ENCODE measurements around the gene EXOC4.
"Not testable (repeated sequence)": the region's sequence is repeated elsewhere in the genome, so short reads cannot be mapped to it uniquely, and the experiment has no call there.

EXOC4 gene

DNA sequence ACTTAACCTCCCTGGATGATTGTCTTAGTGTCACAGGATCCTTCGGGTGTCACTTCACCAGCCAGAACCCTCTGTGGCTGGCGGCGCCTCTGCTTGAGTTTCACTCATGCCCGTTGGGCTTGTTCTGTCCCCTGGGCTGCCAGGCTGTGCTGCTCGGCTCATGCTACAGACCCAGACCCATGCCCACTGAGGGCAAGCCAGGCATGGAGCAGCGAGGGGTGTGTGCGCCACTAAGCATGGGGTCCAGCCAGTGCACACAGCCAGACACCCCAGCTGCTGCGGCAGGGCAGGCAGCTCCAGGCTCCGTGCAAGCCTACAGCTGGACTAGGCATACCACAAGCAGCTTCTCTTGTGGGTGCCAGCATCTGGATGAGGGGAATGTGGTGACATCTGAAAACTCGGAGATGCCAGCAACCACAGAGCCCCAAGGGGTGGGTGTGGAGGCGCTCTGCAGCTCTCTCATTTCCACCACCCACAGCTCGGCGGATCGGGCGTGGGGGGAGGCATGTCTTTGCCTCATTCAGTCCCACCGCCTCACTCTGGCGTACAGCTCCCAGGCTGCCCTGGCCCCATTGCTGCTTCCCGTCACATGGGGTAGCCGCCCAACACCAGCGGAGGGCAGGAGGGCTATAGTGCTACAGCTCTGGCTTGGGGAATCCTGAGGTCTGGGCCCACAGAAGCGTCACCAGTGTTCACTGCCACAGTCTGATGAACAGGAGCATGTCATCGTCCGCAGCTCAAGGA is 604.7 kb downstream of the EXOC4 start:
- DNase-seq = no peak

DNA sequence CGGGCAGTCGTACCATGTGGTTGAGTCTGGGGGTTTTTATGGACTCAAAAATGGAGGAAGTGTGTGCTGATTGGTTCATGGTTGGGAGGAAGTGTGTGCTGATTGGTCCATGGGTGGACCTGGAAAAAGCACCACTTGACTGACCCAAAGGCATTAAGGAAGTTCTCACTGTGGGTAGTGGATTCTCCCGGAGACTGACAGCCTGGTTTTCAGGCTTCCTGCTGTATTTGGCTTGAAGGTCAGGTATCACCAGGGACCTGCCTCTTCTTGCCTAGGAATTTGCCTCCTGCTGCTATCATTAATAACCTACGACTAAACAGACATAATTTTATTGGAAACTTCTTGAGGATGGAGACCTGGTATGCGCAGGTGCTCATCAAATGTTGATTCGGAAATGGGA is 605.4 kb downstream of the EXOC4 start:
- DNase-seq = no peak

DNA sequence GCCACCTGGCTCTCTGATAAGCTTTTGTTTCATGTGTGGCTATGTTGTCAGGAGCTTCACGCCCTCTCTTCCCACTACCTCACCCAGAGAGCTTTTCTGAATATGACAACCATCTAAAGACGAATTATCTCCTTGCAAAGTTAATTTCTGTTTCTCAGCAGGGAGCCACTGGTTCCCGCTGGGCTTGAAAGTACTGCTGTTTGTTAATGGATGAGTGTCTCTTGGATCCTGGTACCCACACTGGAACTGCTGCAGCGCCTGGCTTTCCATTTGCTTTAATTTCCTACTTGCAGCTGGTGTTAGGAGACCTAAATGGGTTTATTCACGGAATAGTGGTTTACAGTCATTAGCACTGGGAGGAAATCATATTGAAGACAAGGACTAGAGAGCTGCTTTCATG is 606.4 kb downstream of the EXOC4 start:
- no peak for DNase-seq

DNA sequence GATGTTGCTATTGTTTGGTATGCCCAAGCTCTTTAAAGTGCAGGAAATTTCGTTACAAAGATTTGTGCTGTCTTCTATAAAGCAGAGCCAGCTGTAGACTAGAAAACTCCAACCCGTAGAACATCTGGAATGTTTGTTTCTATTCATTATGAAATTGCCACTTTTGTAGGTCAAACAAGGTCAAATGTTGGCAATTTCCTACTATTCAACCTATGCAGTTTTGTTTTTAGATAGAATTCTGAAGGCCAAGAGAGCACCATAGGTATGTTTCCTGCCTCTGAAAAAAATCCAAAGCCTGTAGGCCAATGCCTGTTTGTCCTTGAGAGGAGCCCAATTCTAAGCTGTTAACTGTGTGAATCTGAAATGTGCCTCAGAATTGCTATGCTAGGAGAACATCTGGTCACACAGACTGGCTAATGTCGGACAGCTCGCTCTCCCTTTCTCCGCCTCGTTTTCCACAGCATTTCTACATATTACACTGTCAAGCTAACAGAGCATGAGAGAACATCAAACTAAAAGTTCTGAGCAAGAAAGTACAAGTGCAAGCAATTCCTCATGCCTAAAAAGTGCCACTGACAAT is 607.1 kb downstream of the EXOC4 start:
- DNase-seq = no peak

DNA sequence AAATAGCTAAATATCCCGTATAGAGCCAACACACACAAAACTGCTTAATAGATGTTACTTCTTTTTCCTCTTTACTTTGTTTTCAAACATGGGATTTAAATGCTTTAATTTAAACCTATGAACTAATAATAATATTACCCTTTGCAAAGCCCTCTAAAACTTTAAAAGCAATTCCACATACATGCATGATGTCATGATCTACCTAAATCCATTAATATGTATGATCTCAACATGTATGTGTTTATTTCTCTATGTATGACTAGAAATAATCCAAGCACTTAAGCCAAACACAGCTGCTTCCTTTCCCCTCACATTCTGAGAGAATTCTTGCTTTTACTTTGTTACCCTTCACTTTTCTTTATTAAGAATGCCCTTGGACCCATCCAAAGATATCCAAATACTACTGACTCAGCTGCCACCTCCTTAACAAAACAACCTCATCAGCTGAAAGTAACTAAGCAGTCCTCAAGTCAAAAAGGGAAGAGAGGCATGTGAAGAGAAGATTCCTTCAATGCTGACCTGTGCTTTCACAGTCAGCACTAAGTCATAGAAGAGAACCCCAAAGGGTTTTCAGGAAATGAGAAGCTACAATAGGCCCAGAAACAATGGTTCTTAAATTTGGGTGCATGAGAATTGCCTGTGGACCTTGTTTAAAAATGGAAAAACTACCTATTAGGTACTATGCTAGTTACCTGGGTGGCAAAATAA is 607.9 kb downstream of the EXOC4 start:
- no peak for DNase-seq

DNA sequence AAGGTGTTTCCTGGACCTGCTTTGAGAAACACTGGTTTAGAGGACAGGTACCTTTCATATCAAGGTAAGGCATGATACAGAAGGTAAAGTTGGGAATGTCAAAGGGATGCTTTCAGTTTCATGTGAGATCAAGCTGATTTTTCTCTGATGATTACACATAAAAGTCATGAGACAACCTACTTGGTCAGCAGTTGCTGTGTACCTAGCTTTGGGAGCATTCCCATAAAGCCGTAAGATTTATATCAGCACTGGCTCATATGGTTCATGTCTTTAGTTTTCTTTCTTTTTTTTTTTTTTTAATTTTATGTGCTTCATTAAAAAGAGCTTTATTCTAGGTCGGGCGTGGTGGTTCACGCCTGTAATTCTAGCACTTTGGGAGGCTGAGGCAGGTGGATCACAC is 609.0 kb downstream of the EXOC4 start:
- DNase-seq = no peak

DNA sequence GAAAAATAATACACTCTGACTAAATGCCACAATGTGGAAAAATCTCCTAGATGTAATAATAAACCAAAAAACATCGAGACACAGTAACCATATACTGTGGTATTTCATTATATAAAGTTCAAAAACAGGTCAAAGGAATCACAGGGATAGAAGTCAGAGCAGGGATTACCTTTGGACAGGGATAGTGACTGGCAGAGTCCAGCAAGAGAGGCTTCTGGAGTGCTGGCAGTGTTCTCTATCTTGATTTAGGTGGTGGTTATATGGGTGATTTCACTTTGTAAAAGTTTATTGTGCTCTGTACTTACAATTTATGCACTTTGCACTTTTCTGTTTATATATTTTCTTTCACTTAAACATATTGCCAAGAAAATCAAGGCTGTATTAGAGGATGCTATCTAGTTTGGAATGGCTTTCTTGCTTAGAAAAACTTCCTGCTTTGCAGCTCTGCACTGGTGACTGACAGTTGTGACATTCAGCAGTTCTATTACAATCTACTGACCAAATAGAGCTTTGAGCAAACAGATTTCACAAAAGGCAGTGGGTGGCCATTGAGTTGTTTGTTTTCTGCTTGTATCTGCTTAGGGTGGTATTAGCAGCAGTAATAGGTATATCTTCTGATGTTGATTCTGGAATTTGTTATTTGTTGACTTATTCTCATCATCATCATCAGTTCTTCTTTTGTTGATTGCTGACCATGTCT is 610.6 kb downstream of the EXOC4 start:
- DNase-seq = no peak

DNA sequence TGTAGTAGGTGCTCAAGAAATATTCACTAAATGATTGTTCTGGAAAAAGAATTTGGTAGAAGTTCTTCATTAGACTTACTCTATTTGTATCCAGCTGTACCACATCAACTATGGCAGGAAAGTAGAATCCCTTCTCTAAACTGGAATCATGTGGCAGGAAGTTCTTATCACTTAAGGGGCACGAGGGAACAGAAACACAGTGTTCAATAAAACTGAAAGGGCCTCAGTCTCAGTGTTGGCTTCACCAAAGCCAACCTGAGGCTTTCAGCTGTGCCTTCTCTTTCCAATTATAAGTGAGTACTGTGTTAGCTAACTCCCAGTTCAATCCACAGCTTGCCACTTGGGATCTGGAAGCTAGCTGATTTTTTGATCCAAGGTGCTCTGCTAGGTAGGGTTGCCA is 616.7 kb downstream of the EXOC4 start:
- DNase-seq = no peak

DNA sequence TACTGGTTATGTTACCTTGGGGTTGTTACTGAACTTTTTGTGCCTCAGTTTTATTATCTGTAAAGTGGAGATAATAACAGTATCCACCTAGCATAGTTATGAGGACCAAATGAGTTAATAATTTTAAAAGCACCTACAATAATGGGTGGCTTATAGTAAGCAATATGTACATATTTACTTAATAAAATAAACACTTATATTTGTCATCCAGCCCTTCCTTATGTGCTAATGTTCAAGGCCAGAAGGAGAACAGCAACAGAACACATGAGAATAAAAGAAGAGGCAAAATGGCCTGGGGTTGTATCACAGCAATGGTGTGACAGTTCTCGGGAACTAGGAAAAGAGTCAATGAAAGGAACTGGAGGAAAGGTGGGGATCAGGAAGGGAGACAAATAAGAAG is 618.9 kb downstream of the EXOC4 start:
- no peak for DNase-seq

DNA sequence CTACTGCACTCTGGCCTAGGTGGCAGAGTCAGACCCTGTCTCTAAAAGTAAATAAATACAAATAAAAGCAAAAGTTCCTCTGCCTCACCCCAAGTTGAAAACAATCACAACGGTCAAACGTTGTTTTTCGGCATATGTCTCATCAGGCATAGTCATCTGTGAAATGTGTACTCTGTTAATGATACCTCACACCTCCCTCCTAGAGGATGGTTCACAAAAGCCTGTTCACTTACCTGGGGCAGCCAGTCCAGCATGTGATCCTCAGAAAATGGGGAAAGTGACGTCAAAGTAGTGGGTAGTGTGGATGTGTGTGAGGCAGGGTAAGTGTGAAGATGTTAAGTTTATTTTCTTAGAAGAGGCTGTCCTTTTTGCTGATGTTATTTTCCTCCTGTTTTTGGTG is 620.3 kb downstream of the EXOC4 start:
- DNase-seq = no peak

DNA sequence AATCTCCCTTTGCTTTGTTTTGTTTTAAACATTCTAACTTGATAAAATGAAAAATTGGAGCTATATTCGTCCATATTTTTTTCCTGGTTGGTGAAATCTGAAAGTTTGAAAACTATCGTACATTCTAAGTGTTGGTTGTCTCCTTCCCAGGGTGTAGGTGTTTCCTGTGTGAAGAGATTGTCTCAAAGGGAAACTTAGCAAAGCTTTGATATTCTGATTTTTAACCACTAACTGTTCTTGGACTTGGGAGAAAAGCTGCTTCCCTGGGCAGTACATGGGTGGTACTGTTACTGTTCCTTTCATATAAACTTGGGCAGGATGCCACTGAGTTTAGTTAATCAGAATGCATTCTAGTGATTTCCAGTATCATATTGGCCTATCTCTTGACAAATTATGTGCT is 620.8 kb downstream of the EXOC4 start:
- DNase-seq = no peak

DNA sequence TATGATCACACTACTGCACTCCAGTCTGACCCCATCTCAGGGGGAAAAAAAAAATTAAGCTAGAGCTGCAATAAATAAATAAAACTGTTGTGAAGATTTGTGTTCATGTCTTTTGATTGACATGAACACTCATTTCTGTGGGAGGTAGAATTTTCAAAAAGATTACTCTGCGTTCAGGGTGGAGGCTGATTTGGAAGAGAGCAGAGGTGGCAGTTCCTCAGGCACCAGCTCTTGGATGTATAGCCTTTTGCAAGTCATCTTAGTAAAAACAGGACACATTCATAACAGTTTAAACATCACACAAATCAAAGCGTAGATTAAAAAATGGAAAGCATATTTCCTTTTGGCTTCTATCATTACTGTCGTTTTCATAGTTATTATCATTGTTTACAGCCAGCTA is 630.7 kb downstream of the EXOC4 start:
- no peak for DNase-seq

DNA sequence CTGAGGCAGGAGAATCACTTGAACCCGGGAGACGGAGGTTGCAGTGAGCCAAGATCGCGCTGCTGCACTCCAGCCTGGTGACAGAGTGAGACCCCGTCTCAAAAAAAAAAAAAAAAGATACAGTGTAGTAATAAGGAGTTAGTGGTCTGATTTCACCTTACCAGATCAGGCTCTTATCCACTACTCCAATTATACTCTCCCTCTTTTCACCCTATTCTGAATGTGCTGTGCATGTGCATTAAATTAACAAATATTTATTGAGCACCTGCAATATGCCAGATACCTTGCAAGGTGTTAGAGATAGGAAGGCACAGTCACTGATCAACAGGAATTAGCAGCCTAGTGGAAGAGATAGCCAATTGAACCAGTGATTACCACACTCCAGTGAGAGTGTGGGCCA is 632.3 kb downstream of the EXOC4 start:
- no peak for DNase-seq

DNA sequence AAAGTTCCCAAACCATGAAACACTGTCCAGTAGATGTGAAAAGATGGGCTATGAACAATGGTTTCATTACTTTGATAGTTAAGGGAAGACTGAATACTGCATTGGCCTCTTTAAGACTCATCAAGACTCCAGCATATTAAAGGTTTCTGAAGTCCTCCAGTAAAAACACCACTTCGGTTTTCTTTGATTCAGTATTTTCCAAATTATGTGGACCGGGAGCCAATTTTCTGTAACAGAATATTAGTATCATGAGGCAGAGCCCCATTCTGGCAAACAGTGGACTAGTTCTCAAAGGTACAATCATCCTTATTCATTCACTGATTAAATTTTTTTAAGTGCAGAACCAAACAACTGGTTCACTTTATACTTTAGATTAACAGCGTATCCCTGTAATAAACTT is 633.2 kb downstream of the EXOC4 start:
- DNase-seq = no peak

DNA sequence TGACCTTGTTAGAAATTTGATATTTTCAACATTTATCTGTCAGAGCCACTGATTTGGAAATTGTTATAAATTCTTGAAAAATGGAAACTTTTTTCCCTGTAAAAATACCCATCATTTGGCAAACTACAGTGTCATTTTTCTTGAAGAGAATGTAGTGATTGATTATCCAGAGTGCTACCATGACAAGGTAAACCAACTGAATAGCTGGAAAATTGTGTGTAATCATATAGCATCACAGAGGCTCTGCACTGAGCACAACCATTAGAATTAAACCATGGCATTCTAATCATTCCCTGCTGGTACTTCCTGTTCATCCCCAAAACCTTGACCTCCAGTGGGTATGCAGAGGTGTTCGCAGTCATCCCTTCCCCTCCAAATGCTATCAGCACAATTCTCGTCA is 633.9 kb downstream of the EXOC4 start:
- DNase-seq = no peak

DNA sequence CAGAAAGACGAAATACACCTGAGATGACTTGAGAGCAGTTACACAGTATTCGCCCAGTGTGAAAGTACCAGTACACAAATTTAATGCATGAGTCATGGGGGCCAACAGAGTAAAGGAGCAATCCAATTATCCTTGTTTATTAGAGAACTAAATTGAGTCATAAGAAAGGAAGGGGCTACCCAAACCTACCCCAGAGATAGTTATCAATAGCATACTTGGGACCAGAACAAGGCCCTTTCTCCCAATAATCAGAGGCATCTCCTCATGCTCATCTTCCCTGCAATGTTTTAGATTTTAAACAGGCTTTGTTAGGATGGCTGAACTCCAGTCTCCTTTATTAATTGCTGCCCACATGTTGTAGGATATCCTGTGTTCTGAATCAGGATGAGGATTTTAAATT is 634.6 kb downstream of the EXOC4 start:
- DNase-seq = no peak

DNA sequence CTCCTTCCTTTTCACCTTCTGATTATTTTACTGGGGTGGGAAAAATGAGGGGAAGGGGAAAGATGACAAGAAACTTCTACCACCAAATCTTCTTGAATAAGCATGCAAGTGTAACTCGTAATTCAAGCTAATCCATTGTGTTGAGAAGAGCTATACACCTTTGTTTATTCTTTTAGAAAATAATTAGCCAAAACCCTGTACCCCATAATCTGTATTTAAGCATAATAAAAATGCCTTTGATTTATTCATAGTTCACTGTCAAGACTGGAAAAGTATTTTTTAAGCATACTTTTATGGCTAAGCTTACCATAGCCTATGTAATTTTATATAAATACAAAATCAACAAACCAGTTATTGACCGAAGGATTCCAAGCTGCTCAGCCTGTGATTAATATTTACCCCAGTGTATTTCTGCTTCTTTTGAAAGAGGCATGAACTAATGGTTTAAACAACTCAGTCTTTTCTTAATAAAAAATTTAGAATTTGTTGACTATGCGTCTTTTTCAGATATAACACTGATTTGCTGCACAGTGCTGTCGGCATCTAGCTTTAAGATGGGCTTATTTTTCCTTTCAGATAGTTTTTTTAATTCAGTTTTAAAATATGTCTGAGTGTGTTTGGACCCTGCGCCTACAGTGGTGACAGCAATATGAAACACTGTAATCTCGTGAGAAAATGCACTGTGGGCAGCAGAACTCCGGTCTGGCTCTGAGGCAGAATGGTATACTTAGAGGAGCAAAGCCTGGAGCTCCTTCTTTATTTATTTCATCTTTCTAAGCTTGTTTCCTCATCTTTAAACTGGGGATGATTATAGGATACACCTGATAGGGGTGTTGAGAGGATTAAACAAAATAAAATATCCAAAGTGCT is 635.4 kb downstream of the EXOC4 start:
- no peak for DNase-seq

DNA sequence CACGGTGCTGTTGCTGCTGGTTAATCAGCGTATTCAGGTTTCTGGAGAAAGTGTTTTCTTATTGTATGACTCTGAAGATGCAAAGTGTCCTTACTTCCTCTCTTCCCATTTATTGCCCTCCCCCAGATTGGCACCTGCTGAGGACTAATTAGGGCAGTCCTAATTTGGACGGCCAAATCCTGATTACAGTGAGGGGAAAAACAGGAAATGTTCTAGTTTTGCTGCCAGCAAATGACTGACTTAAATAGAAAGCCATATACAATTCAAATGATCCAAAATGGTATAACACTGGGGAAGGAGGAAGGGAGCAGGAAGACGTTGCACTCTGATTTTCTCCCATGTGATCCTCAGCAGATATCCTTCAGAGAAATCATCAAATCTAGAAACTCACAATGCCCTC is 651.9 kb downstream of the EXOC4 start:
- no peak for DNase-seq

DNA sequence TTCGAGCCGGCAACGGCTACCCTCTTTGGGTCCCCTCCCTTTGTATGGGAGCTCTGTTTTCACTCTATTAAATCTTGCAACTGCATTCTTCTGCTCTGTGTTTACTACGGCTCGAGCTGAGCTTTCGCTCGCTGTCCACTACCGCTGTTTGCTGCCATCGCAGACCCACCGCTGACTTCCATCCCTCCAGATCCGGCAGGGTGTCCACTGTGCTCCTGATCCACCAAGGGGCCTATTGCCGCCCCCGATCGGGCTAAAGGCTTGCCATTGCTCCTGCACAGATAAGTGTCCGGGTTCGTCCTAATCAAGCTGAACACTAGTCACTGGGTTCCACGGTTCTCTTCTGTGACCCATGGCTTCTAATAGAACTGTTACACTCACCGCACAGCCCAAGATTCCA is 653.7 kb downstream of the EXOC4 start:
- not testable (repeated sequence) for DNase-seq

DNA sequence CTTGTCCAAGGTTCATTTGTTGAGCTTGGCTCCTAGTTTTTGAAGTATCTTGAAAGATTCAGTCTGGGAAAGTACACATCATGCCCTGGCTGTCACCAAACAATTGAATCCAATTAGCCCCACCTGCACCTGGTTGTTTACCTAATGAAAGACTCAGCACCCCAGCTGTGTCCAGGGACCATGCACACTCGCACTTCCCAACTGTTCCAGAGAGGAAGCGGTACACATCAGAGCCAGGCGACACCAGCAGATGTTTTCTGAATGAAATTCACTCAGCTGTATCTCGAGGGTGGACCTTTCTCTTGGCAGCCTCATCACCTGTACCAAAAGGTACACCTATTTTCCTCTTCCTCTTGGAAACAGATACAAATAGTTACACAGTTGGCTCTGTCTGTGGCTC is 657.9 kb downstream of the EXOC4 start:
- no peak for DNase-seq

DNA sequence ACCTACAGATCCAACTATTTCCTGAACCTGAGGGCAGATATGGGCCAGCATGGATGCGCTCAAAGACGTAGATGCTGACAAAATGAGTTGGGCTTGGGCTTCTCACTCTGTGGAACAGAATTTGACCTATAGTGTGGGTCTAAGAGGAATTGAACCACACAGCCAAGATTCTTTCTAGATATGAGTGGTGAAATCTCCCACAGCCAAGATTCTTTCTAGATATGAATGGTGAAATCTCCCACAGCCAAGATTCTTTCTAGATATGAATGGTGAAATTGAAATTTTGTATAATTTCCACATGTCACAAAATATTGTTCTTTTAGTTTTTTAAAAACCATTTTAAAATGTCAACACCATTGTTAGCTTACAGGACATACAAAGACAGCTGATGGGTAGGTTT is 658.8 kb downstream of the EXOC4 start:
- no peak for DNase-seq

DNA sequence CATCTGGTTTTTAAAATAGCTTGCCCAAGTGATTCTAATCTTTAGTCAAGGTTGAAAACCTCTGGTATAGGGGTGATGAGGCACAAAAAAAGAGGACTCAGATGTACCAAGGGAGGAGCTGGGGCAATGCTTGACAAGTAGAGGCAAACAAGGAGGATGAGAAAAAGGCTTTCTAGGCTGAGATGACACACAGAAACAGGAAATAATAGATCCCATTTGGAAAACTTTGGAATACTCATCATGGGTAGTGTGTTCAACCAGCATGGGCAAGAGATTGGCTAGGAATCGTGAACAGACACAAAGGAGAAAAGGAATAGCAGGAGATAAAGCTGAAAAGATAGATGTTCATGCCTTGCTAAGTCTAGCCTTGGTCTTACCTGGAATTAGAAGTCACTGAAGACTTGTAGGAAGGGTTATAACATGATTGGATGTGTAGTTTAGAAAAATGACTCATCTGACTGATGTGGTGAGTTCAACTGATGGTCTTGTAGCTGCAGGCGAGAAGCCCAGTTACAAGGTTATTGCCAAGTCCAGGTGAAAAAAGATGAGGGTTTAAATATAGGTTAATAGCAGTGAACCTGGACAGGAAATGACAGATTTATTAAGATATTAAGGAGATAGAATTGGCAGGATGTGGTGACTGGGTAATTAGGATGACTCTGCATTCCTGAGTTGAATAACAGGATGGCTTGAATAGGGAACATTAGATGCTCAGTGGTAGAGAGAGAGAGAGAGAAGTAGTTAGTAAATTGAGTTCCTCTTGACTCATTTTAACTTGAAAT is 660.2 kb downstream of the EXOC4 start:
- no peak for DNase-seq
